Uterus (tissue), 2 donors: Measurements from ENCODE around the gene TAGLN3.

Experiments
- POLR2A ChIP-seq, 2 donors: fragments of 450-650 bp; IDR thresholded peaks; one replicate each; pipeline ENCODE4 v1.6.1; 2016; ENCODE audit warnings: antibody characterized with exemption in 2 of 2, mild to moderate bottlenecking in 1 of 2, moderate library complexity in 1 of 2
- TF ChIP-seq, protein P1 (sequence below), 4 experiments: fragments of 200-600 bp in 2 of 4; fragments of 450-650 bp in 2 of 4; sonication (generic) in 2 of 4; IDR thresholded peaks; one replicate each; pipeline ENCODE4 v1.5.1; 2016 to 2019; ENCODE audit warnings: antibody characterized with exemption in 4 of 4, mild to moderate bottlenecking in 2 of 4, moderate library complexity in 1 of 4

DNA sequence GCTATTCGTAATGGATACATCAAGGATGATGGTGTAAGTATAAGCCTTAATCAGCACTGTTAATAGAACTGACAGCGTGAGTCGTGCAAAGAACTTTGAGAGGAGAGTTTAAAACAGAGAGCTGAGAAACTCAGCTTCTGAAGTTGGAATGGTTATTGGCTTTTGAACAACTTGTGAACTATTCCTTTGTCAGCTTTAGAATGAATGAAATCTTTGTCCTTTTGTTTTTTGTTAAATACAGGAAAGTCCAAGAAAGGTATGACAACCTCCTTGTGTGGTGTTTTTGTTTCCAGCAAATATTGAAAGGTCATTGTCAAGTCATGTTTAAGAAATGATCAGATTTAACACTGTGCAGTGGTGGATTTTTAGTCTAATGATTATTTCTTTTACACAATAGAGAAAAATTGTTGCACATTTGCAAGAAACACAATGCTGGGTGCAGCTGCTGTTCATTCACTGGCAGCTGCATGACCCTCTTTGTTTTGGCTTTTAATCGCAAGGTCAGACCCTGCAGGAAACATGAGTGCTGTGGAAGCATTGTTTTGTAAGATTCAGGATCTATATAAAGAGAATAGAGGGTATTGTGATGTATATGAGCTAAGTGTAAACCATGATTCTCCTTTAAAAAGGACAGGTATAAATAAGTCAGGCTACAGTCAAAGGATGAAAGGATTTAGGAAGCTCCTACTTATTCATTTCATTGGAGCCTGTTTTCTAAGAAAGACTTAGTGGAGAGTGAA lies 41.6 kb upstream of the TAGLN3 start:
- TF ChIP-seq, protein P1, sequence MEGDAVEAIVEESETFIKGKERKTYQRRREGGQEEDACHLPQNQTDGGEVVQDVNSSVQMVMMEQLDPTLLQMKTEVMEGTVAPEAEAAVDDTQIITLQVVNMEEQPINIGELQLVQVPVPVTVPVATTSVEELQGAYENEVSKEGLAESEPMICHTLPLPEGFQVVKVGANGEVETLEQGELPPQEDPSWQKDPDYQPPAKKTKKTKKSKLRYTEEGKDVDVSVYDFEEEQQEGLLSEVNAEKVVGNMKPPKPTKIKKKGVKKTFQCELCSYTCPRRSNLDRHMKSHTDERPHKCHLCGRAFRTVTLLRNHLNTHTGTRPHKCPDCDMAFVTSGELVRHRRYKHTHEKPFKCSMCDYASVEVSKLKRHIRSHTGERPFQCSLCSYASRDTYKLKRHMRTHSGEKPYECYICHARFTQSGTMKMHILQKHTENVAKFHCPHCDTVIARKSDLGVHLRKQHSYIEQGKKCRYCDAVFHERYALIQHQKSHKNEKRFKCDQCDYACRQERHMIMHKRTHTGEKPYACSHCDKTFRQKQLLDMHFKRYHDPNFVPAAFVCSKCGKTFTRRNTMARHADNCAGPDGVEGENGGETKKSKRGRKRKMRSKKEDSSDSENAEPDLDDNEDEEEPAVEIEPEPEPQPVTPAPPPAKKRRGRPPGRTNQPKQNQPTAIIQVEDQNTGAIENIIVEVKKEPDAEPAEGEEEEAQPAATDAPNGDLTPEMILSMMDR (IDR thresholded peaks at IDR 0.05), result no peak
- no peak for TF ChIP-seq POLR2A (IDR thresholded peaks at IDR 0.05)
